K562 (cell line): ENCODE results near the gene LVRN. TPM values are rescaled to one million over a fixed set of nuclear protein-coding genes. Genes with fewer than 3 reads are reported as not detected.

Experiments used
- ATAC-seq: fragments of 200-7000 bp; cut with Tn5 transposase; 3 replicates; pipeline ENCODE4 v1.9.1; 2020; ENCODE audit warnings: moderate library complexity
- BruUV-seq: library from RNA; stranded (reverse); fragments of 400-500 nt; replicated peaks from 2 replicates; lab custom pipeline; 2021; lab: Mats Ljungman, UMichigan
- CTCF ChIA-PET: fragments of 300-600 bp; formaldehyde crosslinking; extraction: SDS; loops from one replicate; lab custom pipeline; 2021; ENCODE audit warnings: low intra/inter-chr PET ratio; lab: Yijun Ruan, JAX
- POLR2A ChIA-PET: fragments of 300-600, 350-650 bp; sonication (Branson Sonifier 250); formaldehyde crosslinking; extraction: SDS; loops from one replicate; lab custom pipeline; 2021; ENCODE audit warnings: antibody characterized with exemption, inconsistent platforms; lab: Yijun Ruan, JAX
- DNase-seq, 4 experiments: peaks; one replicate each; pipeline versions ENCODE4 v3.0.0 to v3.0.0-alpha.2; 2011 to 2018; ENCODE audit warnings: low spot score in 3 of 4, mixed read lengths in 3 of 4; ENCODE audit errors: extremely low read depth in 1 of 4
- FAIRE-seq: peaks from 2 replicates; lab custom pipeline; 2011; peaks lifted over from hg19 to GRCh38; lab: Jason Lieb, UNC
- H2AFZ ChIP-seq: 2 replicates; pipeline ENCODE4 v1.6.0; 2011; ENCODE audit warnings: low read depth, low read length, control low read depth, inconsistent platforms
- H3K27ac ChIP-seq: fragments of 200-600 bp; 3 replicates; pipeline ENCODE4 v1.8.0; 2011; ENCODE audit warnings: low read depth, mild to moderate bottlenecking, control low read depth, inconsistent platforms, low read length, moderate library complexity, mixed read lengths; ENCODE audit errors: extremely low read depth
- H3K27me3 ChIP-seq, 2 experiments: fragments of 300-600 bp in 1 of 2; 2 replicates in 1 of 2; 3 replicates in 1 of 2; pipeline versions ENCODE4 v1.6.0 to v1.8.0; 2011; ENCODE audit warnings: inconsistent platforms in 2 of 2, low read length in 2 of 2, mild to moderate bottlenecking in 1 of 2, mixed read lengths in 1 of 2, moderate library complexity in 1 of 2; ENCODE audit not compliant: control insufficient read depth in 2 of 2, insufficient read depth in 2 of 2
- H3K36me3 ChIP-seq: fragments of 300-600 bp; 3 replicates; pipeline ENCODE4 v1.8.0; 2011; ENCODE audit warnings: mild to moderate bottlenecking, low read length, inconsistent platforms; ENCODE audit not compliant: control insufficient read depth, insufficient read depth
- H3K4me1 ChIP-seq, 2 experiments: fragments of 200-600 bp in 1 of 2; replicated peaks in 1 of 2; 2 replicates in 1 of 2; 3 replicates in 1 of 2; pipeline versions ENCODE4 v1.5.1 to v1.8.0; 2011; ENCODE audit warnings: inconsistent platforms in 2 of 2, low read length in 2 of 2, mild to moderate bottlenecking in 1 of 2, mixed read lengths in 1 of 2, moderate library complexity in 1 of 2; ENCODE audit not compliant: control insufficient read depth in 2 of 2, insufficient read depth in 2 of 2
- H3K4me2 ChIP-seq: 2 replicates; pipeline ENCODE4 v1.6.1; 2011; ENCODE audit warnings: low read length, control low read depth, inconsistent platforms, mixed read lengths; ENCODE audit not compliant: insufficient read depth
- H3K4me3 ChIP-seq: fragments of 200-600 bp; sonication (generic), shearing (Covaris generic); 2 replicates; pipeline ENCODE4 v1.5.1; 2016; ENCODE audit warnings: control low read depth, inconsistent platforms
- H3K79me2 ChIP-seq: fragments of 200-600 bp; 3 replicates; pipeline ENCODE4 v1.8.0; 2011; ENCODE audit warnings: low read length, inconsistent platforms; ENCODE audit not compliant: control insufficient read depth, insufficient read depth
- H3K9ac ChIP-seq, 2 experiments: 2 replicates each; pipeline versions ENCODE4 v1.6.0 to v1.6.1; 2011; ENCODE audit warnings: low read depth in 2 of 2, low read length in 2 of 2, control low read depth in 1 of 2, inconsistent platforms in 1 of 2, mild to moderate bottlenecking in 1 of 2, mixed read lengths in 1 of 2; ENCODE audit not compliant: insufficient read depth in 1 of 2
- H3K9me1 ChIP-seq: one replicate; pipeline ENCODE4 v1.6.0; 2011; ENCODE audit warnings: inconsistent platforms, mild to moderate bottlenecking, low read length, moderate library complexity; ENCODE audit not compliant: control insufficient read depth, insufficient read depth
- H3K9me3 ChIP-seq: replicated peaks from 2 replicates; pipeline ENCODE4 v1.5.1; 2011; ENCODE audit warnings: low read depth, low read length, inconsistent platforms; ENCODE audit not compliant: control insufficient read depth, insufficient read depth
- H4K20me1 ChIP-seq: replicated peaks from 2 replicates; pipeline ENCODE4 v1.6.1; 2011; ENCODE audit warnings: low read length, inconsistent platforms, mixed read lengths; ENCODE audit not compliant: control insufficient read depth, insufficient read depth
- FOXJ3 ChIP-seq: sonication (generic); formaldehyde crosslinking; IDR thresholded peaks from 2 replicates; pipeline ENCODE4 v1.4.0; 2020; ENCODE audit warnings: mild to moderate bottlenecking, missing genetic modification reagents
- SOX6 ChIP-seq: fragments of 450-650 bp; IDR thresholded peaks from 2 replicates; pipeline ENCODE4 v1.6.1; 2014; ENCODE audit warnings: mild to moderate bottlenecking
- ZBTB7A ChIP-seq: IDR thresholded peaks from 2 replicates; pipeline ENCODE4 v1.6.1; 2011; ENCODE audit warnings: low read depth, mild to moderate bottlenecking, low read length, moderate library complexity, borderline replicate concordance; ENCODE audit not compliant: control insufficient read depth
- ZNF24 ChIP-seq: fragments of 450-650 bp; IDR thresholded peaks from 2 replicates; pipeline ENCODE4 v1.6.1; 2016
- WGBS: fragments of 100-300 bp; shearing (Covaris generic); methylation state at CpG from one replicate; pipeline ENCODE4 v1.1.6; 2016; ENCODE audit warnings: low coverage, mixed read lengths; ENCODE audit not compliant: insufficient coverage; ENCODE audit errors: missing lambda C conversion rate; 5-methylcytosine and 5-hydroxymethylcytosine counted together
- in situ Hi-C: fragments of 300-500 bp; cut with MboI; formaldehyde crosslinking; loops from 4 replicates; pipeline ENCODE4 v1.15.0; 2018; ENCODE audit warnings: inconsistent platforms, mixed read lengths
- intact Hi-C: fragments of 100-400 bp; cut with micrococcal nuclease; formaldehyde crosslinking; loops from 2 replicates; pipeline ENCODE4 v1.14.2; 2022
- polyA plus RNA-seq, 8 experiments: library from polyadenylated mRNA; depleted of rRNA in 4 of 8; stranded (reverse) in 5 of 8; unstranded in 3 of 8; fragments of >200 nt; fragmentation: Nextera tagmentation in 2 of 8; fragmentation: Illumina TruSeq in 1 of 8; extraction: Ambion mirVana in 2 of 8; extraction: Trizol in 1 of 8; gene quantifications; 2 replicates each; pipeline versions ENCODE4 v1.2.1 to v1.2.3, GENCODE V29; 2011 to 2014; ENCODE audit warnings: inconsistent platforms in 1 of 8, missing spikeins in 1 of 8
- total RNA-seq, 7 experiments: library from RNA; depleted of rRNA in 6 of 7; stranded (reverse); fragments of >200 nt in 6 of 7; fragmentation: Illumina TruSeq in 2 of 7; extraction: Trizol in 2 of 7; gene quantifications; 2 replicates each; pipeline versions ENCODE4 v1.2.1 to v1.2.3, GENCODE V29; 2011 to 2021; ENCODE audit warnings: low replicate concordance in 1 of 7
- TF ChIP-seq, protein P1 (sequence below): sonication (generic); formaldehyde crosslinking; IDR thresholded peaks from 2 replicates; pipeline ENCODE4 v1.8.0; 2022; ENCODE audit warnings: mild to moderate bottlenecking, missing genetic modification reagents
- TF ChIP-seq, protein P2 (sequence below): IDR thresholded peaks from 2 replicates; pipeline ENCODE4 v1.6.1; 2012; ENCODE audit warnings: low read depth, low read length, improper control_type of control experiment, borderline replicate concordance
- TF ChIP-seq, protein P3 (sequence below): fragments of 250-450 bp; sonication (Bioruptor Pico); IDR thresholded peaks from 2 replicates; pipeline ENCODE4 v1.4.0; 2020; ENCODE audit warnings: mild to moderate bottlenecking, moderate library complexity
- TF ChIP-seq, protein P4 (sequence below): fragments of 250-450 bp; sonication (Bioruptor Pico); IDR thresholded peaks from 2 replicates; pipeline ENCODE4 v1.5.1; 2021; ENCODE audit warnings: mild to moderate bottlenecking

Gene LVRN
- total and polyA plus RNA-seq, 9 of the 15 experiments (the other 6 are each of a cell fraction or from before 2014, with no cell fraction given): 2.6 to 5.3 (median 4.1) TPM

GRCh38 chr5:116046261-116046660, 84.0 kb downstream of the LVRN start:
- ChIA-PET POLR2A (no interaction called here), CTCF (no interaction called here)
- Histone ChIP-seq H3K27me3 (peaks cover 0 to 10% of the 10 kb centered on the region in 2 experiments; a peak in 3 of 5 replicates), H3K9ac (no peak overlapping the region), H2AFZ (no peak overlapping the region), H3K36me3 (no peaks in the 10 kb centered on the region), H3K4me2 (no peak overlapping the region), H3K4me3 (no peak overlapping the region)
- BruUV-seq: no TSS peak
- no peak for DNase-seq
- in situ Hi-C loops: no loop called here
- TF ChIP-seq ZNF24: no peak
- TF ChIP-seq, protein P1, sequence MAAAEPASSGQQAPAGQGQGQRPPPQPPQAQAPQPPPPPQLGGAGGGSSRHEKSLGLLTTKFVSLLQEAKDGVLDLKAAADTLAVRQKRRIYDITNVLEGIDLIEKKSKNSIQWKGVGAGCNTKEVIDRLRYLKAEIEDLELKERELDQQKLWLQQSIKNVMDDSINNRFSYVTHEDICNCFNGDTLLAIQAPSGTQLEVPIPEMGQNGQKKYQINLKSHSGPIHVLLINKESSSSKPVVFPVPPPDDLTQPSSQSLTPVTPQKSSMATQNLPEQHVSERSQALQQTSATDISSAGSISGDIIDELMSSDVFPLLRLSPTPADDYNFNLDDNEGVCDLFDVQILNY (CRISPR knock-in tag): no peak
- TF ChIP-seq, protein P2, sequence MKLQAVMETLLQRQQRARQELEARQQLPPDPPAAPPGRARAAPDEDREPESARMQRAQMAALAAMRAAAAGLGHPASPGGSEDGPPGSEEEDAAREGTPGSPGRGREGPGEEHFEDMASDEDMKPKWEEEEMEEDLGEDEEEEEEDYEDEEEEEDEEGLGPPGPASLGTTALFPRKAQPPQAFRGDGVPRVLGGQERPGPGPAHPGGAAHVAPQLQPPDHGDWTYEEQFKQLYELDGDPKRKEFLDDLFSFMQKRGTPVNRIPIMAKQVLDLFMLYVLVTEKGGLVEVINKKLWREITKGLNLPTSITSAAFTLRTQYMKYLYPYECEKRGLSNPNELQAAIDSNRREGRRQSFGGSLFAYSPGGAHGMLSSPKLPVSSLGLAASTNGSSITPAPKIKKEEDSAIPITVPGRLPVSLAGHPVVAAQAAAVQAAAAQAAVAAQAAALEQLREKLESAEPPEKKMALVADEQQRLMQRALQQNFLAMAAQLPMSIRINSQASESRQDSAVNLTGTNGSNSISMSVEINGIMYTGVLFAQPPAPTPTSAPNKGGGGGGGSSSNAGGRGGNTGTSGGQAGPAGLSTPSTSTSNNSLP: no peak
- TF ChIP-seq, protein P3, sequence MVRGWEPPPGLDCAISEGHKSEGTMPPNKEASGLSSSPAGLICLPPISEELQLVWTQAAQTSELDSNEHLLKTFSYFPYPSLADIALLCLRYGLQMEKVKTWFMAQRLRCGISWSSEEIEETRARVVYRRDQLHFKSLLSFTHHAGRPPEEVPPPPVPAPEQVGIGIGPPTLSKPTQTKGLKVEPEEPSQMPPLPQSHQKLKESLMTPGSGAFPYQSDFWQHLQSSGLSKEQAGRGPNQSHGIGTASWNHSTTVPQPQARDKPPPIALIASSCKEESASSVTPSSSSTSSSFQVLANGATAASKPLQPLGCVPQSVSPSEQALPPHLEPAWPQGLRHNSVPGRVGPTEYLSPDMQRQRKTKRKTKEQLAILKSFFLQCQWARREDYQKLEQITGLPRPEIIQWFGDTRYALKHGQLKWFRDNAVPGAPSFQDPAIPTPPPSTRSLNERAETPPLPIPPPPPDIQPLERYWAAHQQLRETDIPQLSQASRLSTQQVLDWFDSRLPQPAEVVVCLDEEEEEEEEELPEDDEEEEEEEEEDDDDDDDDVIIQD (CRISPR knock-in tag): no peak
- TF ChIP-seq FOXJ3 (CRISPR knock-in tag): no peak
- no peak for TF ChIP-seq SOX6
- no peak for TF ChIP-seq ZBTB7A
- TF ChIP-seq, protein P4, sequence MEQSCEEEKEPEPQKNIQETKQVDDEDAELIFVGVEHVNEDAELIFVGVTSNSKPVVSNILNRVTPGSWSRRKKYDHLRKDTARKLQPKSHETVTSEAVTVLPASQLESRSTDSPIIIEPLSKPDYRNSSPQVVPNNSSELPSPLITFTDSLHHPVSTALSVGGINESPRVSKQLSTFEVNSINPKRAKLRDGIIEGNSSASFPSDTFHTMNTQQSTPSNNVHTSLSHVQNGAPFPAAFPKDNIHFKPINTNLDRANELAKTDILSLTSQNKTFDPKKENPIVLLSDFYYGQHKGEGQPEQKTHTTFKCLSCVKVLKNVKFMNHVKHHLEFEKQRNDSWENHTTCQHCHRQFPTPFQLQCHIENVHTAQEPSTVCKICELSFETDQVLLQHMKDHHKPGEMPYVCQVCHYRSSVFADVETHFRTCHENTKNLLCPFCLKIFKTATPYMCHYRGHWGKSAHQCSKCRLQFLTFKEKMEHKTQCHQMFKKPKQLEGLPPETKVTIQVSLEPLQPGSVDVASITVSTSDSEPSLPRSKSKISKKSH: no peak
- TF ChIP-seq, all 486 proteins: peak for 0
- H3K79me2 ChIP-seq: no peaks in the 10 kb centered on the region
- intact Hi-C loops: no loop called here
- no peaks in the 10 kb centered on the region for H4K20me1 ChIP-seq
- ATAC-seq (no peak), FAIRE-seq (no peak)
- no peaks in the 10 kb centered on the region for H3K9me3 ChIP-seq
- no peaks in the 10 kb centered on the region for H3K4me1 ChIP-seq
- no peaks in the 10 kb centered on the region for H3K9me1 ChIP-seq
- no peak overlapping the region for H3K27ac ChIP-seq
- 0% methylated on average over 3 of the region's 3 CpGs for WGBS
